HepG2 (cell line): ENCODE results near the gene PPP2R5E. TPM values are rescaled to one million over a fixed set of nuclear protein-coding genes. Genes with fewer than 3 reads are reported as not detected.

ENCODE experiments used
- ATAC-seq: fragments of 200-7000 bp; cut with Tn5 transposase; 3 replicates; pipeline ENCODE4 v1.9.1; 2020; ENCODE audit warnings: mild to moderate bottlenecking, moderate library complexity
- BruUV-seq: library from RNA; stranded (reverse); fragments of 400-500 nt; replicated peaks from 2 replicates; lab custom pipeline; 2021; lab: Mats Ljungman, UMichigan
- CTCF ChIA-PET: fragments of 300-600 bp; formaldehyde crosslinking; extraction: SDS; loops from one replicate; lab custom pipeline; 2021; ENCODE audit warnings: low total read pairs, inconsistent platforms, low intra/inter-chr PET ratio; lab: Yijun Ruan, JAX
- POLR2A ChIA-PET: fragments of 350-600 bp; sonication (Branson Sonifier 250); formaldehyde crosslinking; loops from one replicate; lab custom pipeline; 2020; ENCODE audit warnings: antibody characterized with exemption, inconsistent platforms; lab: Yijun Ruan, JAX
- DNase-seq: peaks from one replicate; pipeline ENCODE4 v3.0.0-alpha.2; 2015; ENCODE audit warnings: low spot score
- FAIRE-seq: peaks from 3 replicates; lab custom pipeline; 2011; peaks lifted over from hg19 to GRCh38; lab: Jason Lieb, UNC
- H2AFZ ChIP-seq: one replicate; pipeline ENCODE4 v1.6.1; 2011; ENCODE audit warnings: low read length, inconsistent platforms
- H3K27ac ChIP-seq: fragments of 300-600 bp; 3 replicates; pipeline ENCODE4 v1.8.0; 2011; ENCODE audit warnings: mixed run types, mild to moderate bottlenecking, mixed read lengths, low read length, inconsistent platforms; ENCODE audit not compliant: insufficient read depth; ENCODE audit errors: extremely low read length
- H3K27me3 ChIP-seq, 2 experiments: fragments of 200-600 bp in 1 of 2; 2 replicates in 1 of 2; 3 replicates in 1 of 2; pipeline versions ENCODE4 v1.6.0 to v1.8.0; 2011; ENCODE audit warnings: low read length in 2 of 2, mild to moderate bottlenecking in 2 of 2, moderate library complexity in 2 of 2, inconsistent platforms in 1 of 2; ENCODE audit not compliant: insufficient read depth in 2 of 2, control insufficient read depth in 1 of 2
- H3K36me3 ChIP-seq, 2 experiments: fragments of 200-600 bp in 1 of 2; replicated peaks in 1 of 2; 2 replicates in 1 of 2; 3 replicates in 1 of 2; pipeline versions ENCODE4 v1.5.1 to v1.8.0; 2011; ENCODE audit warnings: low read length in 2 of 2, inconsistent platforms in 1 of 2; ENCODE audit not compliant: insufficient read depth in 2 of 2, control insufficient read depth in 1 of 2
- H3K4me1 ChIP-seq: 2 replicates; pipeline ENCODE4 v1.5.1; 2012; ENCODE audit warnings: low read length, inconsistent platforms; ENCODE audit not compliant: insufficient read depth
- H3K4me2 ChIP-seq: 2 replicates; pipeline ENCODE4 v1.6.0; 2011; ENCODE audit warnings: low read depth, low read length, inconsistent platforms
- H3K4me3 ChIP-seq, 3 experiments: fragments of 200-600 bp in 1 of 3; sonication (generic), shearing (Covaris generic) in 1 of 3; replicated peaks in 1 of 3; 2 replicates each; pipeline ENCODE4 v1.5.1; 2011 to 2016; ENCODE audit warnings: low read length in 3 of 3, inconsistent platforms in 2 of 3, low read depth in 2 of 3, mild to moderate bottlenecking in 2 of 3, control low read depth in 1 of 3, mixed read lengths in 1 of 3; ENCODE audit not compliant: insufficient read depth in 1 of 3
- H3K79me2 ChIP-seq: one replicate; pipeline ENCODE4 v1.6.1; 2011; ENCODE audit warnings: low read length, inconsistent platforms; ENCODE audit not compliant: insufficient read depth
- H3K9ac ChIP-seq: 2 replicates; pipeline ENCODE4 v1.6.0; 2011; ENCODE audit warnings: mild to moderate bottlenecking, low read depth, low read length, inconsistent platforms; ENCODE audit not compliant: insufficient read depth
- H3K9me3 ChIP-seq: 2 replicates; pipeline ENCODE4 v1.5.1; 2012; ENCODE audit warnings: mild to moderate bottlenecking, low read length
- H4K20me1 ChIP-seq: 2 replicates; pipeline ENCODE4 v1.6.0; 2011; ENCODE audit warnings: inconsistent platforms, mild to moderate bottlenecking, low read length, moderate library complexity; ENCODE audit not compliant: insufficient read depth
- RFX3 ChIP-seq: IDR thresholded peaks from 2 replicates; pipeline ENCODE4 v1.6.1; 2016; ENCODE audit warnings: missing biosample characterization, missing genetic modification reagents
- SAP130 ChIP-seq: IDR thresholded peaks from 2 replicates; pipeline ENCODE4 v1.6.1; 2016; ENCODE audit warnings: low read depth
- ZIK1 ChIP-seq: sonication (generic); formaldehyde crosslinking; IDR thresholded peaks from 2 replicates; pipeline ENCODE4 v1.5.0; 2020; ENCODE audit warnings: mild to moderate bottlenecking, low read depth, missing genetic modification reagents, borderline replicate concordance
- ZNF407 ChIP-seq: sonication (generic); formaldehyde crosslinking; IDR thresholded peaks from one replicate; pipeline ENCODE4 v1.5.1; 2020; ENCODE audit warnings: mild to moderate bottlenecking, missing genetic modification reagents; ENCODE audit errors: not compliant biosample characterization
- WGBS: methylation state at CpG from one replicate; pipeline ENCODE4 v1.1.6; 2017; ENCODE audit warnings: low lambda C conversion rate; 5-methylcytosine and 5-hydroxymethylcytosine counted together
- in situ Hi-C: cut with HindIII; loops from 2 replicates; pipeline ENCODE4 v1.10.0; 2017; ENCODE audit warnings: low pct_unique_long_range_greater_than_20kb; ENCODE audit not compliant: extremely low pct_ligation_motif_present
- intact Hi-C: fragments of 100-400 bp; cut with micrococcal nuclease; formaldehyde crosslinking; loops from one replicate; pipeline ENCODE4 v1.10.0; 2022; ENCODE audit not compliant: unreplicated experiment
- polyA plus RNA-seq, 8 experiments: library from polyadenylated mRNA; depleted of rRNA in 3 of 8; stranded (reverse) in 7 of 8; unstranded in 1 of 8; fragments of >200 nt; fragmentation: Illumina TruSeq in 4 of 8; extraction: Trizol in 4 of 8; gene quantifications; 2 replicates each; pipeline versions ENCODE4 v1.2.1 to v1.2.3, GENCODE V29; 2011 to 2016; ENCODE audit warnings: low read depth in 4 of 8, missing spikeins in 1 of 8, mixed read lengths in 1 of 8; ENCODE audit not compliant: insufficient read depth in 1 of 8
- total RNA-seq, 5 experiments: library from RNA; depleted of rRNA; stranded (reverse); fragments of >200 nt; fragmentation: Illumina TruSeq; extraction: Trizol; gene quantifications; 2 replicates each; pipeline ENCODE4 v1.2.3, GENCODE V29; 2016; ENCODE audit warnings: low read depth in 1 of 5
- TF ChIP-seq, protein P1 (sequence below): IDR thresholded peaks from 2 replicates; pipeline ENCODE4 v1.6.1; 2016; ENCODE audit warnings: mild to moderate bottlenecking

The PPP2R5E gene
- total and polyA plus RNA-seq, 2 of the 13 experiments (the other 11 are each of a cell fraction or from before 2014, with no cell fraction given), result 8.9 to 11.0 TPM

GRCh38 chr14:63453443-63453936 is 89.7 kb downstream of the PPP2R5E start:
- no peaks in the 10 kb centered on the region for H3K27me3 ChIP-seq
- FAIRE-seq (no peak), ATAC-seq (no peak), DNase-seq (no peak)
- peaks cover 1 to 18% of the 10 kb centered on the region in 2 experiments; a peak in 4 of 5 replicates for H3K36me3 ChIP-seq
- H3K4me2 ChIP-seq, result no peak overlapping the region
- BruUV-seq, result no TSS peak
- intact Hi-C loops, result no loop called here
- no peak overlapping the region for H2AFZ ChIP-seq
- 95% methylated on average over 8 of the region's 8 CpGs for WGBS
- CTCF ChIA-PET, result no interaction called here
- no peak overlapping the region for H3K27ac ChIP-seq
- TF ChIP-seq SAP130 (CRISPR knock-in tag) (no peak), ZNF407 (no peak), ZIK1 (CRISPR knock-in tag) (no peak), RFX3 (CRISPR knock-in tag) (no peak)
- TF ChIP-seq, protein P1, sequence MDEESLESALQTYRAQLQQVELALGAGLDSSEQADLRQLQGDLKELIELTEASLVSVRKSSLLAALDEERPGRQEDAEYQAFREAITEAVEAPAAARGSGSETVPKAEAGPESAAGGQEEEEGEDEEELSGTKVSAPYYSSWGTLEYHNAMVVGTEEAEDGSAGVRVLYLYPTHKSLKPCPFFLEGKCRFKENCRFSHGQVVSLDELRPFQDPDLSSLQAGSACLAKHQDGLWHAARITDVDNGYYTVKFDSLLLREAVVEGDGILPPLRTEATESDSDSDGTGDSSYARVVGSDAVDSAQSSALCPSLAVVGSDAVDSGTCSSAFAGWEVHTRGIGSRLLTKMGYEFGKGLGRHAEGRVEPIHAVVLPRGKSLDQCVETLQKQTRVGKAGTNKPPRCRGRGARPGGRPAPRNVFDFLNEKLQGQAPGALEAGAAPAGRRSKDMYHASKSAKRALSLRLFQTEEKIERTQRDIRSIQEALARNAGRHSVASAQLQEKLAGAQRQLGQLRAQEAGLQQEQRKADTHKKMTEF (CRISPR knock-in tag), result no peak
- H3K79me2 ChIP-seq, result peaks cover 22% of the 10 kb centered on the region
- no peak overlapping the region for H3K4me3 ChIP-seq
- POLR2A ChIA-PET, result no interaction called here
- no peaks in the 10 kb centered on the region for H3K9me3 ChIP-seq
- in situ Hi-C loops, result no loop called here
- H3K4me1 ChIP-seq, result peaks cover 18% of the 10 kb centered on the region
- H3K9ac ChIP-seq, result no peak overlapping the region
- no peaks in the 10 kb centered on the region for H4K20me1 ChIP-seq
